HepG2 (cell line): ENCODE measurements around the gene NOTO. TPM values are rescaled to one million over a fixed set of nuclear protein-coding genes. Genes with fewer than 3 reads are reported as not detected.
A peak's percentile ranks its signal among the peaks of the same experiment; 100 is the strongest.

Source experiments
- HDAC2 ChIP-seq: sonication (generic); formaldehyde crosslinking; IDR thresholded peaks from 2 replicates; pipeline ENCODE4 v1.4.0; 2020; ENCODE audit warnings: missing genetic modification reagents
- HOXA9 ChIP-seq: sonication (generic); formaldehyde crosslinking; IDR thresholded peaks from 2 replicates; pipeline ENCODE4 v1.8.1; 2022; ENCODE audit warnings: missing genetic modification reagents, mild to moderate bottlenecking, moderate library complexity, borderline replicate concordance
- NFKBIZ ChIP-seq: IDR thresholded peaks from 2 replicates; pipeline ENCODE4 v1.6.1; 2018; ENCODE audit warnings: missing genetic modification reagents, missing compliant biosample characterization
- PAWR ChIP-seq: sonication (generic); formaldehyde crosslinking; IDR thresholded peaks from 2 replicates; pipeline ENCODE4 v1.4.0; 2020; ENCODE audit warnings: missing genetic modification reagents, mild to moderate bottlenecking, borderline replicate concordance
- RFX5 ChIP-seq: IDR thresholded peaks from 2 replicates; pipeline ENCODE4 v1.6.1; 2011; ENCODE audit warnings: low read depth, low read length, improper control_type of control experiment
- TAF1 ChIP-seq: sonication (generic); formaldehyde crosslinking; IDR thresholded peaks from 2 replicates; pipeline ENCODE4 v1.4.0; 2020; ENCODE audit warnings: missing genetic modification reagents
- ZNF232 ChIP-seq: sonication (generic); formaldehyde crosslinking; IDR thresholded peaks from 2 replicates; pipeline ENCODE4 v1.4.0; 2020; ENCODE audit warnings: missing genetic modification reagents, borderline replicate concordance
- ZNF260 ChIP-seq: sonication (generic); formaldehyde crosslinking; IDR thresholded peaks from 2 replicates; pipeline ENCODE4 v1.4.0; 2020; ENCODE audit warnings: missing genetic modification reagents, low read depth, mild to moderate bottlenecking, borderline replicate concordance
- ZNF263 ChIP-seq: sonication (generic); formaldehyde crosslinking; IDR thresholded peaks from 2 replicates; pipeline ENCODE4 v1.4.0; 2020; ENCODE audit warnings: missing genetic modification reagents
- ZNF329 ChIP-seq: sonication (generic); formaldehyde crosslinking; IDR thresholded peaks from 2 replicates; pipeline ENCODE4 v1.9.0; 2021; ENCODE audit warnings: low read depth, mild to moderate bottlenecking, missing genetic modification reagents
- polyA plus RNA-seq, 8 experiments: library from polyadenylated mRNA; depleted of rRNA in 3 of 8; stranded (reverse) in 7 of 8; unstranded in 1 of 8; fragments of >200 nt; fragmentation: Illumina TruSeq in 4 of 8; extraction: Trizol in 4 of 8; gene quantifications; 2 replicates each; pipeline versions ENCODE4 v1.2.1 to v1.2.3, GENCODE V29; 2011 to 2016; ENCODE audit warnings: low read depth in 4 of 8, missing spikeins in 1 of 8, mixed read lengths in 1 of 8; ENCODE audit not compliant: insufficient read depth in 1 of 8
- total RNA-seq, 5 experiments: library from RNA; depleted of rRNA; stranded (reverse); fragments of >200 nt; fragmentation: Illumina TruSeq; extraction: Trizol; gene quantifications; 2 replicates each; pipeline ENCODE4 v1.2.3, GENCODE V29; 2016; ENCODE audit warnings: low read depth in 1 of 5
- TF ChIP-seq, protein P1 (sequence below): sonication (generic); formaldehyde crosslinking; IDR thresholded peaks from 2 replicates; pipeline ENCODE4 v1.8.0; 2022; ENCODE audit warnings: mild to moderate bottlenecking, missing genetic modification reagents; ENCODE audit not compliant: insufficient replicate concordance
- TF ChIP-seq, protein P2 (sequence below), 2 experiments: IDR thresholded peaks; 2 replicates each; pipeline ENCODE4 v1.6.1; 2011 to 2012; ENCODE audit warnings: low read length in 2 of 2, borderline replicate concordance in 1 of 2, low read depth in 1 of 2, mild to moderate bottlenecking in 1 of 2, moderate library complexity in 1 of 2
- TF ChIP-seq, protein P3 (sequence below): sonication (generic); formaldehyde crosslinking; IDR thresholded peaks from 2 replicates; pipeline ENCODE4 v1.8.0; 2023; ENCODE audit warnings: mild to moderate bottlenecking, missing genetic modification reagents
- TF ChIP-seq, protein P4 (sequence below): IDR thresholded peaks from 2 replicates; pipeline ENCODE4 v1.4.0; 2020; ENCODE audit warnings: mild to moderate bottlenecking, missing genetic modification reagents
- TF ChIP-seq, protein P5 (sequence below): sonication (generic); formaldehyde crosslinking; IDR thresholded peaks from 2 replicates; pipeline ENCODE4 v1.9.0; 2022; ENCODE audit warnings: missing genetic modification reagents, mild to moderate bottlenecking, borderline replicate concordance

NOTO gene
- total and polyA plus RNA-seq, 2 of the 13 experiments (the other 11 are each of a cell fraction or from before 2014, with no cell fraction given), result not detected

DNA sequence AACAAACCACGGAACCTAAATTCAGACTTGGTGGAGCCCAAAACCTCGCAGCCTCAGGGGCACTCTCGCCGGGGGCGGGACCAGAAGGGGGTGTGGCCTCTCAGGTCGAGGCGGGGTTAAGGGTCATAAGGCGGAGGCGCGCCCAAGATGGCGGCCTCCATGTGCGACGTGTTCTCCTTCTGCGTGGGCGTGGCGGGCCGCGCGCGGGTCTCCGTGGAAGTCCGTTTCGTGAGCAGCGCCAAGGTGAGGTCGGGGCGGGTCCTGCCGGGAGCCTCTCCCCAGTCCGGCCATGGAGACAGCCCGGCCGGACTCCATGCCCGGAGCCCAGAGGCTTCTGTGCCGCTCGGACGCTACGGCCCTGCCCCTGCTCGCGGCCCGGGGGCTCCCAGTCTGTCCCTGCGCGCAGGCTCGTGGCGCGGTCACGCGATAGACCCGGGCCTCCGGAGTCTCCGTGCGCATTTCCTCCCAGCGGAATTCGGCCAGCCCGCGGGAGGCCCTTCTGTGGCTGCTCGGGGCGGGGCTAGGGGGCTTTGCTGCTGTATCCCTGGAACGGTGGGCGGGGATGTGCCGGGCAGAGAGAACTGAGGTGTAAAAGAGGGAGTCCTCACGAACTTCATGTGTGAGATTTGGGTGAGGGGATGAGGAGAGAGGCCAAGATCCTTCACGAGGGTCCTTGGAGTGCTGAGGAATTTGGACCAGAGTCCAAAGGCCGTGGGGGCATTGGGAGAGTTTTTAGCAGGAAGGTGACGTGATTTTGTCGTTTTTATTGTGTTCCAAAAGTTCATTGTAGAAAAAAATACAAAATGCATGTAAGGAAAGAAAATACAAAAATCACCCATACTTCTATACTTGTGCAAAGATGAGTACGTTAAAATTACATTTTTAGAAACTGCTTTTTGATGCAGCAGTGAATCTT is 12.0 kb downstream of the NOTO start, which contains the start of gene SMYD5 (continued):
- TF ChIP-seq, protein P1, sequence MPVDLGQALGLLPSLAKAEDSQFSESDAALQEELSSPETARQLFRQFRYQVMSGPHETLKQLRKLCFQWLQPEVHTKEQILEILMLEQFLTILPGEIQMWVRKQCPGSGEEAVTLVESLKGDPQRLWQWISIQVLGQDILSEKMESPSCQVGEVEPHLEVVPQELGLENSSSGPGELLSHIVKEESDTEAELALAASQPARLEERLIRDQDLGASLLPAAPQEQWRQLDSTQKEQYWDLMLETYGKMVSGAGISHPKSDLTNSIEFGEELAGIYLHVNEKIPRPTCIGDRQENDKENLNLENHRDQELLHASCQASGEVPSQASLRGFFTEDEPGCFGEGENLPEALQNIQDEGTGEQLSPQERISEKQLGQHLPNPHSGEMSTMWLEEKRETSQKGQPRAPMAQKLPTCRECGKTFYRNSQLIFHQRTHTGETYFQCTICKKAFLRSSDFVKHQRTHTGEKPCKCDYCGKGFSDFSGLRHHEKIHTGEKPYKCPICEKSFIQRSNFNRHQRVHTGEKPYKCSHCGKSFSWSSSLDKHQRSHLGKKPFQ, result peak; percentile 13
- no peak for TF ChIP-seq ZNF260 (CRISPR knock-in tag)
- TF ChIP-seq, protein P2, sequence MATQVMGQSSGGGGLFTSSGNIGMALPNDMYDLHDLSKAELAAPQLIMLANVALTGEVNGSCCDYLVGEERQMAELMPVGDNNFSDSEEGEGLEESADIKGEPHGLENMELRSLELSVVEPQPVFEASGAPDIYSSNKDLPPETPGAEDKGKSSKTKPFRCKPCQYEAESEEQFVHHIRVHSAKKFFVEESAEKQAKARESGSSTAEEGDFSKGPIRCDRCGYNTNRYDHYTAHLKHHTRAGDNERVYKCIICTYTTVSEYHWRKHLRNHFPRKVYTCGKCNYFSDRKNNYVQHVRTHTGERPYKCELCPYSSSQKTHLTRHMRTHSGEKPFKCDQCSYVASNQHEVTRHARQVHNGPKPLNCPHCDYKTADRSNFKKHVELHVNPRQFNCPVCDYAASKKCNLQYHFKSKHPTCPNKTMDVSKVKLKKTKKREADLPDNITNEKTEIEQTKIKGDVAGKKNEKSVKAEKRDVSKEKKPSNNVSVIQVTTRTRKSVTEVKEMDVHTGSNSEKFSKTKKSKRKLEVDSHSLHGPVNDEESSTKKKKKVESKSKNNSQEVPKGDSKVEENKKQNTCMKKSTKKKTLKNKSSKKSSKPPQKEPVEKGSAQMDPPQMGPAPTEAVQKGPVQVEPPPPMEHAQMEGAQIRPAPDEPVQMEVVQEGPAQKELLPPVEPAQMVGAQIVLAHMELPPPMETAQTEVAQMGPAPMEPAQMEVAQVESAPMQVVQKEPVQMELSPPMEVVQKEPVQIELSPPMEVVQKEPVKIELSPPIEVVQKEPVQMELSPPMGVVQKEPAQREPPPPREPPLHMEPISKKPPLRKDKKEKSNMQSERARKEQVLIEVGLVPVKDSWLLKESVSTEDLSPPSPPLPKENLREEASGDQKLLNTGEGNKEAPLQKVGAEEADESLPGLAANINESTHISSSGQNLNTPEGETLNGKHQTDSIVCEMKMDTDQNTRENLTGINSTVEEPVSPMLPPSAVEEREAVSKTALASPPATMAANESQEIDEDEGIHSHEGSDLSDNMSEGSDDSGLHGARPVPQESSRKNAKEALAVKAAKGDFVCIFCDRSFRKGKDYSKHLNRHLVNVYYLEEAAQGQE (IDR thresholded peaks at IDR 0.05; ENCODE audit: borderline replicate concordance in 1 of 2, low read depth in 1 of 2, low read length in 2 of 2), result no peak
- TF ChIP-seq HDAC2 (CRISPR knock-in tag), result peak; percentile 76
- TF ChIP-seq, protein P3, sequence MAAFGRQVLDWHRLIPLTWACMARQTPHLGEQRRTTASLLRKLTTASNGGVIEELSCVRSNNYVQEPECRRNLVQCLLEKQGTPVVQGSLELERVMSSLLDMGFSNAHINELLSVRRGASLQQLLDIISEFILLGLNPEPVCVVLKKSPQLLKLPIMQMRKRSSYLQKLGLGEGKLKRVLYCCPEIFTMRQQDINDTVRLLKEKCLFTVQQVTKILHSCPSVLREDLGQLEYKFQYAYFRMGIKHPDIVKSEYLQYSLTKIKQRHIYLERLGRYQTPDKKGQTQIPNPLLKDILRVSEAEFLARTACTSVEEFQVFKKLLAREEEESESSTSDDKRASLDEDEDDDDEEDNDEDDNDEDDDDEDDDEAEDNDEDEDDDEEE (CRISPR knock-in tag), result peak; percentile 96; the same call in 1 of the 2 replicates
- no peak for TF ChIP-seq ZNF329 (CRISPR knock-in tag)
- TF ChIP-seq, protein P4, sequence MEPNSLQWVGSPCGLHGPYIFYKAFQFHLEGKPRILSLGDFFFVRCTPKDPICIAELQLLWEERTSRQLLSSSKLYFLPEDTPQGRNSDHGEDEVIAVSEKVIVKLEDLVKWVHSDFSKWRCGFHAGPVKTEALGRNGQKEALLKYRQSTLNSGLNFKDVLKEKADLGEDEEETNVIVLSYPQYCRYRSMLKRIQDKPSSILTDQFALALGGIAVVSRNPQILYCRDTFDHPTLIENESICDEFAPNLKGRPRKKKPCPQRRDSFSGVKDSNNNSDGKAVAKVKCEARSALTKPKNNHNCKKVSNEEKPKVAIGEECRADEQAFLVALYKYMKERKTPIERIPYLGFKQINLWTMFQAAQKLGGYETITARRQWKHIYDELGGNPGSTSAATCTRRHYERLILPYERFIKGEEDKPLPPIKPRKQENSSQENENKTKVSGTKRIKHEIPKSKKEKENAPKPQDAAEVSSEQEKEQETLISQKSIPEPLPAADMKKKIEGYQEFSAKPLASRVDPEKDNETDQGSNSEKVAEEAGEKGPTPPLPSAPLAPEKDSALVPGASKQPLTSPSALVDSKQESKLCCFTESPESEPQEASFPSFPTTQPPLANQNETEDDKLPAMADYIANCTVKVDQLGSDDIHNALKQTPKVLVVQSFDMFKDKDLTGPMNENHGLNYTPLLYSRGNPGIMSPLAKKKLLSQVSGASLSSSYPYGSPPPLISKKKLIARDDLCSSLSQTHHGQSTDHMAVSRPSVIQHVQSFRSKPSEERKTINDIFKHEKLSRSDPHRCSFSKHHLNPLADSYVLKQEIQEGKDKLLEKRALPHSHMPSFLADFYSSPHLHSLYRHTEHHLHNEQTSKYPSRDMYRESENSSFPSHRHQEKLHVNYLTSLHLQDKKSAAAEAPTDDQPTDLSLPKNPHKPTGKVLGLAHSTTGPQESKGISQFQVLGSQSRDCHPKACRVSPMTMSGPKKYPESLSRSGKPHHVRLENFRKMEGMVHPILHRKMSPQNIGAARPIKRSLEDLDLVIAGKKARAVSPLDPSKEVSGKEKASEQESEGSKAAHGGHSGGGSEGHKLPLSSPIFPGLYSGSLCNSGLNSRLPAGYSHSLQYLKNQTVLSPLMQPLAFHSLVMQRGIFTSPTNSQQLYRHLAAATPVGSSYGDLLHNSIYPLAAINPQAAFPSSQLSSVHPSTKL (CRISPR knock-in tag), result peak; percentile 54
- no peak for TF ChIP-seq HOXA9 (CRISPR knock-in tag)
- peak; percentile 91 for TF ChIP-seq TAF1 (CRISPR knock-in tag)
- TF ChIP-seq ZNF232, result peak; percentile 84
- TF ChIP-seq NFKBIZ, result no peak
- TF ChIP-seq, protein P5, sequence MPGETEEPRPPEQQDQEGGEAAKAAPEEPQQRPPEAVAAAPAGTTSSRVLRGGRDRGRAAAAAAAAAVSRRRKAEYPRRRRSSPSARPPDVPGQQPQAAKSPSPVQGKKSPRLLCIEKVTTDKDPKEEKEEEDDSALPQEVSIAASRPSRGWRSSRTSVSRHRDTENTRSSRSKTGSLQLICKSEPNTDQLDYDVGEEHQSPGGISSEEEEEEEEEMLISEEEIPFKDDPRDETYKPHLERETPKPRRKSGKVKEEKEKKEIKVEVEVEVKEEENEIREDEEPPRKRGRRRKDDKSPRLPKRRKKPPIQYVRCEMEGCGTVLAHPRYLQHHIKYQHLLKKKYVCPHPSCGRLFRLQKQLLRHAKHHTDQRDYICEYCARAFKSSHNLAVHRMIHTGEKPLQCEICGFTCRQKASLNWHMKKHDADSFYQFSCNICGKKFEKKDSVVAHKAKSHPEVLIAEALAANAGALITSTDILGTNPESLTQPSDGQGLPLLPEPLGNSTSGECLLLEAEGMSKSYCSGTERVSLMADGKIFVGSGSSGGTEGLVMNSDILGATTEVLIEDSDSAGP (CRISPR knock-in tag), result peak; percentile 91
- TF ChIP-seq ZNF263 (CRISPR knock-in tag), result no peak
- 0 out of 2 replicates have a peak, but pooled peaks have one; percentile 30 for TF ChIP-seq RFX5
- peak; percentile 76; the same call in 1 of the 2 replicates for TF ChIP-seq PAWR (CRISPR knock-in tag)
